IMR-90 (cell line): Measurements from ENCODE around the gene R3HDM2. TPM values are rescaled to one million over a fixed set of nuclear protein-coding genes. Genes with fewer than 3 reads are reported as not detected.

Experiments used
- ATAC-seq: fragments of 200-7000 bp; cut with Tn5 transposase; 2 replicates; pipeline ENCODE4 v1.9.1; 2020; ENCODE audit warnings: low read depth, mild to moderate bottlenecking, moderate library complexity
- BruUV-seq: library from RNA; stranded (reverse); fragments of 400-500 nt; replicated peaks from 2 replicates; lab custom pipeline; 2021; lab: Mats Ljungman, UMichigan
- CTCF ChIA-PET: fragments of 300-600 bp; formaldehyde crosslinking; extraction: SDS; loops from one replicate; lab custom pipeline; 2021; ENCODE audit warnings: antibody characterized with exemption; lab: Yijun Ruan, JAX
- POLR2A ChIA-PET: fragments of 300-600 bp; sonication (Branson Sonifier 250); formaldehyde crosslinking; loops from one replicate; lab custom pipeline; 2022; ENCODE audit warnings: antibody characterized with exemption; ENCODE audit not compliant: unreplicated experiment; lab: Charles Lee
- DNase-seq: peaks from one replicate; pipeline ENCODE4 v3.0.0; 2013
- H2AFZ ChIP-seq: replicated peaks from 2 replicates; pipeline ENCODE3; 2013; ENCODE audit warnings: low read length, mild to moderate bottlenecking; ENCODE audit not compliant: poor library complexity
- H2AK5ac ChIP-seq: 2 replicates; pipeline ENCODE4 v1.6.1; 2013; ENCODE audit warnings: low read depth, low read length, inconsistent platforms
- H2AK9ac ChIP-seq: replicated peaks from 2 replicates; pipeline ENCODE3; 2013; ENCODE audit warnings: mild to moderate bottlenecking, low read depth, low read length, moderate library complexity; ENCODE audit not compliant: poor library complexity
- H2BK120ac ChIP-seq: 2 replicates; pipeline ENCODE4 v1.6.1; 2013; ENCODE audit warnings: low read depth, low read length, inconsistent platforms
- H2BK15ac ChIP-seq: 3 replicates; pipeline ENCODE4 v1.6.1; 2013; ENCODE audit warnings: low read depth, low read length, inconsistent platforms
- H2BK20ac ChIP-seq: 2 replicates; pipeline ENCODE4 v1.6.1; 2013; ENCODE audit warnings: low read depth, mild to moderate bottlenecking, inconsistent platforms, low read length, moderate library complexity
- H2BK5ac ChIP-seq: 2 replicates; pipeline ENCODE4 v1.6.1; 2013; ENCODE audit warnings: mild to moderate bottlenecking, low read depth, low read length, inconsistent platforms; ENCODE audit not compliant: poor library complexity, severe bottlenecking
- H3K14ac ChIP-seq: replicated peaks from 2 replicates; pipeline ENCODE4 v1.6.1; 2013; ENCODE audit warnings: low read depth, low read length, inconsistent platforms
- H3K18ac ChIP-seq: 2 replicates; pipeline ENCODE4 v1.6.1; 2013; ENCODE audit warnings: low read depth, low read length, control low read depth
- H3K23ac ChIP-seq: 2 replicates; pipeline ENCODE4 v1.6.1; 2013; ENCODE audit warnings: low read depth, low read length, inconsistent platforms
- H3K27ac ChIP-seq: 2 replicates; pipeline ENCODE4 v1.5.1; 2013; ENCODE audit warnings: mild to moderate bottlenecking, control low read depth, low read length; ENCODE audit not compliant: insufficient read depth
- H3K27me3 ChIP-seq: 2 replicates; pipeline ENCODE4 v1.6.1; 2013; ENCODE audit warnings: low read length; ENCODE audit not compliant: control insufficient read depth, insufficient read depth
- H3K36me3 ChIP-seq: 2 replicates; pipeline ENCODE4 v1.6.1; 2013; ENCODE audit warnings: low read length, mixed read lengths; ENCODE audit not compliant: control insufficient read depth, insufficient read depth
- H3K4ac ChIP-seq: 2 replicates; pipeline ENCODE4 v1.6.1; 2013; ENCODE audit warnings: low read depth, low read length, inconsistent platforms
- H3K4me1 ChIP-seq: 2 replicates; pipeline ENCODE4 v1.6.1; 2013; ENCODE audit warnings: low read length, mixed read lengths; ENCODE audit not compliant: control insufficient read depth, insufficient read depth
- H3K4me2 ChIP-seq: 2 replicates; pipeline ENCODE4 v1.6.1; 2013; ENCODE audit warnings: low read depth, mild to moderate bottlenecking, control low read depth, low read length, moderate library complexity
- H3K4me3 ChIP-seq: 2 replicates; pipeline ENCODE4 v1.5.1; 2013; ENCODE audit warnings: low read depth, mild to moderate bottlenecking, control low read depth, low read length, moderate library complexity; ENCODE audit not compliant: insufficient read depth
- H3K56ac ChIP-seq: 2 replicates; pipeline ENCODE4 v1.6.1; 2013; ENCODE audit warnings: low read length, inconsistent platforms; ENCODE audit not compliant: insufficient read depth; ENCODE audit errors: extremely low read depth
- H3K79me1 ChIP-seq, 2 experiments: 2 replicates each; pipeline ENCODE4 v1.6.1; 2013; ENCODE audit warnings: low read length in 2 of 2, inconsistent platforms in 1 of 2, low read depth in 1 of 2
- H3K9ac ChIP-seq: 2 replicates; pipeline ENCODE4 v1.6.1; 2013; ENCODE audit warnings: low read depth, low read length, control low read depth
- H3K9me1 ChIP-seq: 2 replicates; pipeline ENCODE4 v1.6.1; 2013; ENCODE audit warnings: low read length, inconsistent platforms; ENCODE audit not compliant: insufficient read depth
- H3K9me3 ChIP-seq: 2 replicates; pipeline ENCODE4 v1.6.1; 2013; ENCODE audit warnings: low read length; ENCODE audit not compliant: control insufficient read depth, insufficient read depth
- H4K20me1 ChIP-seq: 2 replicates; pipeline ENCODE4 v1.6.1; 2013; ENCODE audit warnings: low read length, inconsistent platforms; ENCODE audit not compliant: insufficient read depth
- H4K5ac ChIP-seq: 2 replicates; pipeline ENCODE4 v1.6.1; 2013; ENCODE audit warnings: mild to moderate bottlenecking, low read depth, low read length, control low read depth
- H4K8ac ChIP-seq, 2 experiments: 2 replicates each; pipeline ENCODE4 v1.6.1; 2013; ENCODE audit warnings: low read depth in 2 of 2, low read length in 2 of 2, control low read depth in 1 of 2, inconsistent platforms in 1 of 2
- H4K91ac ChIP-seq: 2 replicates; pipeline ENCODE4 v1.6.1; 2013; ENCODE audit warnings: low read depth, low read length, inconsistent platforms; ENCODE audit not compliant: insufficient read depth
- MAZ ChIP-seq: IDR thresholded peaks from 2 replicates; pipeline ENCODE4 v1.6.1; 2012; ENCODE audit warnings: low read depth, mild to moderate bottlenecking, low read length, improper control_type of control experiment, moderate library complexity, borderline replicate concordance
- MXI1 ChIP-seq: IDR thresholded peaks from 2 replicates; pipeline ENCODE4 v1.6.1; 2012; ENCODE audit warnings: low read depth, mild to moderate bottlenecking, low read length, moderate library complexity, borderline replicate concordance
- POLR2A ChIP-seq: IDR thresholded peaks from 2 replicates; pipeline ENCODE4 v1.6.1; 2012; ENCODE audit warnings: mild to moderate bottlenecking, low read depth, low read length
- RFX5 ChIP-seq: IDR thresholded peaks from 2 replicates; pipeline ENCODE4 v1.8.0; 2012; ENCODE audit warnings: low read depth, mild to moderate bottlenecking, low read length, moderate library complexity
- USF2 ChIP-seq: fragments of 150-350 bp; IDR thresholded peaks from 2 replicates; pipeline ENCODE4 v1.6.1; 2017; ENCODE audit warnings: mild to moderate bottlenecking, antibody characterized with exemption, low read length, low read depth
- WGBS, 2 experiments: methylation state at CpG; one replicate each; pipeline versions ENCODE4 v1.1.5 to v1.1.7; 2013; ENCODE audit warnings: missing lambda C conversion rate in 2 of 2; ENCODE audit not compliant: insufficient read length in 1 of 2; ENCODE audit errors: extremely low coverage in 2 of 2; 5-methylcytosine and 5-hydroxymethylcytosine counted together
- dilution Hi-C: fragments of 300-500 bp; cut with HindIII; formaldehyde crosslinking; loops from one replicate; pipeline ENCODE4 v1.14.3; 2018; ENCODE audit warnings: low sequenced_read_pairs; ENCODE audit not compliant: unreplicated experiment
- in situ Hi-C: fragments of 300-500 bp; cut with MboI; formaldehyde crosslinking; loops from 3 replicates; pipeline ENCODE4 v1.14.3; 2019; ENCODE audit warnings: low sequenced_read_pairs, inconsistent platforms, mixed read lengths
- intact Hi-C: fragments of 100-400 bp; cut with micrococcal nuclease; formaldehyde crosslinking; loops from 2 replicates; pipeline ENCODE4 v1.10.0; 2022
- polyA plus RNA-seq, 3 experiments: library from polyadenylated mRNA; depleted of rRNA; stranded (reverse); fragments of >200 nt; gene quantifications; 2 replicates each; pipeline ENCODE4 v1.2.3, GENCODE V29; 2012; ENCODE audit warnings: low replicate concordance in 1 of 3
- total RNA-seq: library from RNA; depleted of rRNA; stranded (reverse); fragments of >200 nt; gene quantifications from 2 replicates; pipeline ENCODE4 v1.2.3, GENCODE V29; 2012

The R3HDM2 gene
- total and polyA plus RNA-seq, 2 of the 4 experiments (the other 2 are of a cell fraction): 7.5 to 28.4 TPM

GRCh38 chr12:57237932-57238853 is 192.7 kb downstream of the R3HDM2 start:
- peaks cover 7% of the 10 kb centered on the region; the same call in 1 of the 2 replicates for H3K9me1 ChIP-seq
- intact Hi-C loops (loop anchor here (5.0 kb wide), 1 partner anchor 171 kb away; no protein-coding TSS in a partner anchor), in situ Hi-C loops (no loop called here), dilution Hi-C loops (no loop called here)
- H3K14ac ChIP-seq: no peak overlapping the region
- H2AK9ac ChIP-seq: peak overlapping the region; percentile 11
- ATAC-seq (no peak), DNase-seq (no peak)
- no peak overlapping the region for H2BK5ac ChIP-seq
- no peak for TF ChIP-seq USF2
- no peak for TF ChIP-seq RFX5
- no peak for TF ChIP-seq MAZ
- no peak for TF ChIP-seq MXI1
- no peak for TF ChIP-seq POLR2A
- H3K4ac ChIP-seq: no peak overlapping the region
- no TSS peak for BruUV-seq
- no peak overlapping the region for H4K91ac ChIP-seq
- no peaks in the 10 kb centered on the region for H3K9me3 ChIP-seq
- no peak overlapping the region for H3K18ac ChIP-seq
- no peak overlapping the region for H3K4me3 ChIP-seq
- H2BK20ac ChIP-seq: no peak overlapping the region
- H3K27ac ChIP-seq: no peak overlapping the region
- peaks cover 17% of the 10 kb centered on the region for H3K4me1 ChIP-seq
- H4K20me1 ChIP-seq: peaks cover 41% of the 10 kb centered on the region; the same call in 1 of the 2 replicates
- H2AFZ ChIP-seq: no peak overlapping the region
- peaks cover 0 to 22% of the 10 kb centered on the region in 2 experiments; a peak in 3 of 4 replicates for H3K79me1 ChIP-seq
- H3K36me3 ChIP-seq: peaks cover 20% of the 10 kb centered on the region
- peaks cover 6% of the 10 kb centered on the region; the same call in 1 of the 2 replicates for H3K27me3 ChIP-seq
- CTCF ChIA-PET: interaction anchor here (1.2 to 5.8 kb wide), 3 partner anchors 9 to 24 kb away, joined by 5 to 47 read pairs (median 25); partner anchors contain the start of gene SHMT2
- no peak overlapping the region for H2BK15ac ChIP-seq
- no peak overlapping the region for H4K8ac ChIP-seq
- no peak overlapping the region for H4K5ac ChIP-seq
- H3K23ac ChIP-seq: no peak overlapping the region
- 37% methylated on average over 20 of the region's 63 CpGs; no CpG with 5 or more reads in 1 of the 2 experiments for WGBS, 2 experiments
- no peak overlapping the region for H3K56ac ChIP-seq
- POLR2A ChIA-PET: interaction anchor here (1.9 kb wide), 1 partner anchor 8 kb away, joined by 7 read pairs; the partner anchor contains the start of gene SHMT2
- H2BK120ac ChIP-seq: no peak overlapping the region
- no peak overlapping the region for H2AK5ac ChIP-seq
- no peak overlapping the region for H3K4me2 ChIP-seq
- no peak overlapping the region for H3K9ac ChIP-seq
